ENCODE measurements around the gene TACSTD2.
"Not testable (repeated sequence)": the region's sequence is repeated elsewhere in the genome, so short reads cannot be mapped to it uniquely, and the experiment has no call there.

The TACSTD2 gene

GRCh38 chr1:58568911-58569310, 8.1 kb downstream of the TACSTD2 start:
- H3K27ac ChIP-seq (ENCODE audit: low read length) = no peak overlapping the region
- no peaks in the 10 kb centered on the region for H3K4me1 ChIP-seq (ENCODE audit: insufficient read depth, low read length)
- H3K4me2 ChIP-seq (ENCODE audit: insufficient read depth, low read length) = no peak overlapping the region
- no peaks in the 10 kb centered on the region for H3K79me2 ChIP-seq (ENCODE audit: insufficient read depth, low read length)
- ATAC-seq (ENCODE audit: insufficient read depth, low read depth) (no peak), DNase-seq (no peak)
- H2AFZ ChIP-seq (ENCODE audit: low read depth, low read length) = no peak overlapping the region
- H3K9me3 ChIP-seq (ENCODE audit: insufficient read depth, low read length, severe bottlenecking) = no peaks in the 10 kb centered on the region
- H4K20me1 ChIP-seq (ENCODE audit: insufficient read depth, low read length) = no peaks in the 10 kb centered on the region
- no peak overlapping the region for H3K9ac ChIP-seq (ENCODE audit: low read depth, low read length)
- TF ChIP-seq EZH2 (IDR thresholded peaks at IDR 0.05; ENCODE audit: borderline replicate concordance, low read depth, low read length, severe bottlenecking) = no peak
- TF ChIP-seq, protein P1, sequence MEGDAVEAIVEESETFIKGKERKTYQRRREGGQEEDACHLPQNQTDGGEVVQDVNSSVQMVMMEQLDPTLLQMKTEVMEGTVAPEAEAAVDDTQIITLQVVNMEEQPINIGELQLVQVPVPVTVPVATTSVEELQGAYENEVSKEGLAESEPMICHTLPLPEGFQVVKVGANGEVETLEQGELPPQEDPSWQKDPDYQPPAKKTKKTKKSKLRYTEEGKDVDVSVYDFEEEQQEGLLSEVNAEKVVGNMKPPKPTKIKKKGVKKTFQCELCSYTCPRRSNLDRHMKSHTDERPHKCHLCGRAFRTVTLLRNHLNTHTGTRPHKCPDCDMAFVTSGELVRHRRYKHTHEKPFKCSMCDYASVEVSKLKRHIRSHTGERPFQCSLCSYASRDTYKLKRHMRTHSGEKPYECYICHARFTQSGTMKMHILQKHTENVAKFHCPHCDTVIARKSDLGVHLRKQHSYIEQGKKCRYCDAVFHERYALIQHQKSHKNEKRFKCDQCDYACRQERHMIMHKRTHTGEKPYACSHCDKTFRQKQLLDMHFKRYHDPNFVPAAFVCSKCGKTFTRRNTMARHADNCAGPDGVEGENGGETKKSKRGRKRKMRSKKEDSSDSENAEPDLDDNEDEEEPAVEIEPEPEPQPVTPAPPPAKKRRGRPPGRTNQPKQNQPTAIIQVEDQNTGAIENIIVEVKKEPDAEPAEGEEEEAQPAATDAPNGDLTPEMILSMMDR (IDR thresholded peaks at IDR 0.05; ENCODE audit: borderline replicate concordance, extremely low read depth, low read length, poor library complexity, severe bottlenecking) = no peak
- peaks cover 22% of the 10 kb centered on the region for H3K27me3 ChIP-seq (ENCODE audit: insufficient read depth, low read length, poor library complexity)
- no peaks in the 10 kb centered on the region for H3K36me3 ChIP-seq (ENCODE audit: insufficient read depth, low read length)
- H3K4me3 ChIP-seq (ENCODE audit: low read depth in 1 of 2, low read length in 2 of 2) = no peak overlapping the region

DNA sequence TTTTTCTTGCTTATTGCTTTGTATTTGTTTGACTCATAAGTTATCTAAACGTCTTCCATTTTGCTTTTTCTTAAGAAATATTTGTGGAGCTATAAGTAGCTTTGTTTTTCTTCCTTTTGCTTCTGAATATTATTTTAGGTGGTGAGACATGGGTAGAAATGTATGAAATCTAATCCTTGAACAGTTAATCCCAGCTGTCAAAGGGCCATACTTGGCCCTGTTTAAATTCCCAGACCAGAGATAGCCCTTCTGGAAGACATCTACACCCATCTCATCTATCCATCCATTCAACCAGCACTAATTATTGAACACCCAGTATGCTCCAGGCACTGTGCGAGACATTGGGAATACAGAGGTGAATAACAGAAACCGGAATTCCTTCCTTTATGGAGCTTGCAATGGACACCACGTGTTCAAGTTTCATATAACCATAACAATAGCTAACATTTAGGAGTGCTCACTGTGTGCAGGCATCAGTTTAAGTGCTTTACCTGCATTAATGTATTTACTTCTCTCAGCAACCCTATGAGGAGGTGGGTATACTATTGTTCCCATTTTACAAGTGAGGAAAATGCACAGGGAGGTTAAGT, 8.7 kb downstream of the TACSTD2 start:
- no peak overlapping the region for H3K9ac ChIP-seq (ENCODE audit: low read depth, low read length)
- no peak overlapping the region for H2AFZ ChIP-seq (ENCODE audit: low read depth, low read length)
- no peak for TF ChIP-seq EZH2 (IDR thresholded peaks at IDR 0.05; ENCODE audit: borderline replicate concordance, low read depth, low read length, severe bottlenecking)
- TF ChIP-seq, protein P1 (IDR thresholded peaks at IDR 0.05; ENCODE audit: borderline replicate concordance, extremely low read depth, low read length, poor library complexity, severe bottlenecking) = no peak
- H3K79me2 ChIP-seq (ENCODE audit: insufficient read depth, low read length) = no peaks in the 10 kb centered on the region
- H3K4me2 ChIP-seq (ENCODE audit: insufficient read depth, low read length) = no peak overlapping the region
- H3K36me3 ChIP-seq (ENCODE audit: insufficient read depth, low read length) = no peaks in the 10 kb centered on the region
- no peak overlapping the region for H3K27ac ChIP-seq (ENCODE audit: low read length)
- DNase-seq (no peak), ATAC-seq (ENCODE audit: insufficient read depth, low read depth) (no peak)
- H3K4me1 ChIP-seq (ENCODE audit: insufficient read depth, low read length) = no peaks in the 10 kb centered on the region
- peaks cover 22% of the 10 kb centered on the region for H3K27me3 ChIP-seq (ENCODE audit: insufficient read depth, low read length, poor library complexity)
- H3K9me3 ChIP-seq (ENCODE audit: insufficient read depth, low read length, severe bottlenecking) = no peaks in the 10 kb centered on the region
- no peak overlapping the region for H3K4me3 ChIP-seq (ENCODE audit: low read depth in 1 of 2, low read length in 2 of 2)
- H4K20me1 ChIP-seq (ENCODE audit: insufficient read depth, low read length) = no peaks in the 10 kb centered on the region

DNA sequence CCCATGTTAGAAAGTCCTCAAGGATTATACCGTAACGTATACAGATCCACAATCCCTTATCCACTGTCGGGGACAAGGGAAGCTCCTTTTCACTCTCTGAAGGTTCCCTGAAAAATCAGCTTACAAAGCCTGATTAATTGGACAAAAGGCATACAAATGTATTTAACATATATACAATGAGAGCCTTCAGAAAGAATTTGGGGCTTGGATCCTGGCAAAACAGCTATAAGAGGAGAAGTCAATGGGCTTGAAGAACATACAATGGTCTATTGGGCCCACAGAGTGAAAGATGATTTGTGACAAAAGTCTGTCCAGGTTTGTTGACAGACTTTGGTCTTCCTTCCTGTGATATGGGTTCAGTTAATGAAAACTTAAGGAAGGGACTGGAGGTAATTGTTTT, 10.7 kb downstream of the TACSTD2 start:
- H3K27ac ChIP-seq (ENCODE audit: low read length) = no peak overlapping the region
- no peaks in the 10 kb centered on the region for H3K4me1 ChIP-seq (ENCODE audit: insufficient read depth, low read length)
- TF ChIP-seq, protein P1 (IDR thresholded peaks at IDR 0.05; ENCODE audit: borderline replicate concordance, extremely low read depth, low read length, poor library complexity, severe bottlenecking) = no peak
- no peak for TF ChIP-seq EZH2 (IDR thresholded peaks at IDR 0.05; ENCODE audit: borderline replicate concordance, low read depth, low read length, severe bottlenecking)
- DNase-seq = no peak
- ATAC-seq (ENCODE audit: insufficient read depth, low read depth) = no peak
- no peaks in the 10 kb centered on the region for H3K36me3 ChIP-seq (ENCODE audit: insufficient read depth, low read length)
- no peaks in the 10 kb centered on the region for H3K9me3 ChIP-seq (ENCODE audit: insufficient read depth, low read length, severe bottlenecking)
- H3K4me2 ChIP-seq (ENCODE audit: insufficient read depth, low read length) = no peak overlapping the region
- no peaks in the 10 kb centered on the region for H4K20me1 ChIP-seq (ENCODE audit: insufficient read depth, low read length)
- no peak overlapping the region for H3K9ac ChIP-seq (ENCODE audit: low read depth, low read length)
- no peak overlapping the region for H3K4me3 ChIP-seq (ENCODE audit: low read depth in 1 of 2, low read length in 2 of 2)
- no peaks in the 10 kb centered on the region for H3K79me2 ChIP-seq (ENCODE audit: insufficient read depth, low read length)
- H2AFZ ChIP-seq (ENCODE audit: low read depth, low read length) = no peak overlapping the region
- H3K27me3 ChIP-seq (ENCODE audit: insufficient read depth, low read length, poor library complexity) = peaks cover 8% of the 10 kb centered on the region

DNA sequence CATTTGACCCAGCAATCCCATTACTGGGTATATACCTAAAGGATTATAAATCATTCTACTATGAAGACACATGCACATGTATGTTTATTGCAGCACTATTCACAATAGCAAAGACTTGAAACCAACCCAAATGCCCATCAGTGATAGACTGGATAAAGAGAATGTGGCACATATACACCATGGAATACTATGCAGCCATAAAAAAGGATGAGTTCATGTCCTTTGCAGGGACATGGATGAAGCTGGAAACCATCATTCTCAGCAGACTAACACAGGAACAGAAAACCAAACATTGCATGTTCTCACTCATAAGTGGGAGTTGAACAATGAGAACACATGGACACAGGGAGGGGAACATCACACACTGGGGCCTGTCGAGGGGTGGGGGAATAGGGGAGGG, 13.3 kb downstream of the TACSTD2 start:
- not testable (repeated sequence) for ATAC-seq (ENCODE audit: insufficient read depth, low read depth); DNase-seq; H3K27ac ChIP-seq (ENCODE audit: low read length); H3K36me3 ChIP-seq (ENCODE audit: insufficient read depth, low read length); H3K4me2 ChIP-seq (ENCODE audit: insufficient read depth, low read length); H3K79me2 ChIP-seq (ENCODE audit: insufficient read depth, low read length); H2AFZ ChIP-seq (ENCODE audit: low read depth, low read length); H3K9me3 ChIP-seq (ENCODE audit: insufficient read depth, low read length, severe bottlenecking); H3K27me3 ChIP-seq (ENCODE audit: insufficient read depth, low read length, poor library complexity); H3K4me1 ChIP-seq (ENCODE audit: insufficient read depth, low read length); H3K4me3 ChIP-seq (ENCODE audit: low read depth in 1 of 2, low read length in 2 of 2); H4K20me1 ChIP-seq (ENCODE audit: insufficient read depth, low read length); H3K9ac ChIP-seq (ENCODE audit: low read depth, low read length)
